Measurements from ENCODE around the gene CDH20. TPM values are rescaled to one million over a fixed set of nuclear protein-coding genes. Genes with fewer than 3 reads are reported as not detected.

Gene CDH20
- total and polyA plus RNA-seq, 2 experiments from 2014 or later = 1.3 to 3.6 TPM

- 57% methylated on average over 1 of the region's 1 CpG for WGBS (ENCODE audit: low lambda C conversion rate, missing lambda C conversion rate)
- TF ChIP-seq EZH2phosphoT487 (IDR thresholded peaks at IDR 0.05; ENCODE audit: low read depth, severe bottlenecking, unreplicated experiment) (no peak), CTCF (IDR thresholded peaks at IDR 0.05; ENCODE audit: poor library complexity) (no peak), EZH2 (IDR thresholded peaks at IDR 0.05; ENCODE audit: borderline replicate concordance) (no peak)
- Histone ChIP-seq H3K9me3 (ENCODE audit: low read depth) (no peaks in the 10 kb centered on the region), H3K27me3 (no peaks in the 10 kb centered on the region), H3K79me2 (no peaks in the 10 kb centered on the region), H3K36me3 (replicated peaks; ENCODE audit: insufficient read depth, low read depth) (no peaks in the 10 kb centered on the region), H3K27ac (no peak overlapping the region), H3K4me3 (no peak overlapping the region), H3K4me2 (no peak overlapping the region), H3K9me2 (replicated peaks; ENCODE audit: insufficient read depth) (no peaks in the 10 kb centered on the region), H4K20me1 (ENCODE audit: insufficient read depth, poor library complexity, severe bottlenecking) (no peaks in the 10 kb centered on the region), H2AFZ (no peak overlapping the region), H3K4me1 (ENCODE audit: insufficient read depth) (peaks cover 4% of the 10 kb centered on the region)
- DNase-seq (ENCODE audit: low spot score) = no peak
Measured at GRCh38 chr18:61402726-61403125, 69.5 kb downstream of the CDH20 start.

GRCh38 chr18:61413396-61413795 is 80.2 kb downstream of the CDH20 start:
- Histone ChIP-seq H2AFZ (no peak overlapping the region), H4K20me1 (ENCODE audit: insufficient read depth, poor library complexity, severe bottlenecking) (no peaks in the 10 kb centered on the region), H3K9me3 (ENCODE audit: low read depth) (no peaks in the 10 kb centered on the region), H3K9me2 (replicated peaks; ENCODE audit: insufficient read depth) (no peaks in the 10 kb centered on the region), H3K4me3 (no peak overlapping the region), H3K4me2 (no peak overlapping the region), H3K27ac (no peak overlapping the region), H3K27me3 (no peaks in the 10 kb centered on the region), H3K79me2 (no peaks in the 10 kb centered on the region), H3K36me3 (replicated peaks; ENCODE audit: insufficient read depth, low read depth) (no peaks in the 10 kb centered on the region), H3K4me1 (ENCODE audit: insufficient read depth) (no peaks in the 10 kb centered on the region)
- TF ChIP-seq EZH2phosphoT487 (IDR thresholded peaks at IDR 0.05; ENCODE audit: low read depth, severe bottlenecking, unreplicated experiment) (no peak), EZH2 (IDR thresholded peaks at IDR 0.05; ENCODE audit: borderline replicate concordance) (no peak), CTCF (IDR thresholded peaks at IDR 0.05; ENCODE audit: poor library complexity) (no peak)
- DNase-seq (ENCODE audit: low spot score) = no peak
- WGBS (ENCODE audit: low lambda C conversion rate, missing lambda C conversion rate) = 100% methylated on average over 1 of the region's 1 CpG

- TF ChIP-seq EZH2 (IDR thresholded peaks at IDR 0.05; ENCODE audit: borderline replicate concordance) (no peak), CTCF (IDR thresholded peaks at IDR 0.05; ENCODE audit: poor library complexity) (no peak), EZH2phosphoT487 (IDR thresholded peaks at IDR 0.05; ENCODE audit: low read depth, severe bottlenecking, unreplicated experiment) (no peak)
- no peak for DNase-seq (ENCODE audit: low spot score)
- no peaks in the 10 kb centered on the region for H4K20me1 ChIP-seq (ENCODE audit: insufficient read depth, poor library complexity, severe bottlenecking)
Measured at GRCh38 chr18:61414086-61414485, 80.9 kb downstream of the CDH20 start.

GRCh38 chr18:61419763-61420162 is 86.5 kb downstream of the CDH20 start:
- H3K4me1 ChIP-seq (ENCODE audit: insufficient read depth) = no peaks in the 10 kb centered on the region
- no peaks in the 10 kb centered on the region for H3K9me3 ChIP-seq (ENCODE audit: low read depth)
- 91% methylated on average over 1 of the region's 1 CpG for WGBS (ENCODE audit: low lambda C conversion rate, missing lambda C conversion rate)
- H3K79me2 ChIP-seq = no peaks in the 10 kb centered on the region
- no peak overlapping the region for H3K4me3 ChIP-seq
- no peak for DNase-seq (ENCODE audit: low spot score)
- no peaks in the 10 kb centered on the region for H3K9me2 ChIP-seq (replicated peaks; ENCODE audit: insufficient read depth)
- no peak overlapping the region for H2AFZ ChIP-seq
- H4K20me1 ChIP-seq (ENCODE audit: insufficient read depth, poor library complexity, severe bottlenecking) = no peaks in the 10 kb centered on the region
- no peak overlapping the region for H3K27ac ChIP-seq
- H3K27me3 ChIP-seq = no peaks in the 10 kb centered on the region
- no peaks in the 10 kb centered on the region for H3K36me3 ChIP-seq (replicated peaks; ENCODE audit: insufficient read depth, low read depth)
- no peak overlapping the region for H3K4me2 ChIP-seq
- TF ChIP-seq EZH2 (IDR thresholded peaks at IDR 0.05; ENCODE audit: borderline replicate concordance) (no peak), EZH2phosphoT487 (IDR thresholded peaks at IDR 0.05; ENCODE audit: low read depth, severe bottlenecking, unreplicated experiment) (no peak), CTCF (IDR thresholded peaks at IDR 0.05; ENCODE audit: poor library complexity) (no peak)

More at GRCh38 chr18:61414086-61414485, 80.9 kb downstream of the CDH20 start:
- Histone ChIP-seq H3K27ac (no peak overlapping the region), H3K27me3 (no peaks in the 10 kb centered on the region), H3K4me1 (ENCODE audit: insufficient read depth) (no peaks in the 10 kb centered on the region), H3K4me2 (no peak overlapping the region), H3K4me3 (no peak overlapping the region), H3K36me3 (replicated peaks; ENCODE audit: insufficient read depth, low read depth) (no peaks in the 10 kb centered on the region), H3K9me2 (replicated peaks; ENCODE audit: insufficient read depth) (no peaks in the 10 kb centered on the region), H2AFZ (no peak overlapping the region), H3K79me2 (no peaks in the 10 kb centered on the region), H3K9me3 (ENCODE audit: low read depth) (no peaks in the 10 kb centered on the region)
- WGBS (ENCODE audit: low lambda C conversion rate, missing lambda C conversion rate) = 90% methylated on average over 4 of the region's 4 CpGs

Measured in hepatocyte (in vitro differentiated cells).